Measurements from ENCODE around the gene RPL7A. TPM values are rescaled to one million over a fixed set of nuclear protein-coding genes. Genes with fewer than 3 reads are reported as not detected.

The RPL7A gene
- total RNA-seq, 2 experiments from 2014 or later: 3,479 to 3,507 TPM

- POLR2A ChIA-PET: interaction anchor here (0.7 to 28.8 kb wide), 6 partner anchors 3 to 73 kb away, joined by 3 to 872 read pairs (median 8); partner anchors contain the start of genes MED22, RPL7A, STKLD1 and SURF1
- intact Hi-C loops (cut with micrococcal nuclease): no loop called here
- CTCF ChIA-PET: interaction anchor here (0.9 to 2.5 kb wide), 7 partner anchors 10 to 53 kb away, joined by 3 to 15 read pairs (median 5); no protein-coding TSS in a partner anchor
- peak overlapping the region; percentile 15 for H3K4me3 Mint-ChIP-seq
- ATAC-seq (no peak), DNase-seq (no peak)
- no peaks in the 10 kb centered on the region for H3K27me3 Mint-ChIP-seq
- no peak for TF ChIP-seq CTCF (IDR thresholded peaks at IDR 0.05)
- H3K36me3 Mint-ChIP-seq (ENCODE audit: low read depth): peaks cover 55% of the 10 kb centered on the region
- H3K27ac Mint-ChIP-seq: peak overlapping the region; percentile 46
- no peaks in the 10 kb centered on the region for H3K9me3 Mint-ChIP-seq
- H3K4me1 Mint-ChIP-seq (ENCODE audit: low read depth): peaks cover 52% of the 10 kb centered on the region
These were observed 3.5 kb downstream of the RPL7A start for GRCh38 chr9:133351526-133351907.

GRCh38 chr9:133351908-133352634, 4.1 kb downstream of the RPL7A start:
- H3K36me3 Mint-ChIP-seq (ENCODE audit: low read depth): peaks cover 49% of the 10 kb centered on the region
- intact Hi-C loops (cut with micrococcal nuclease): loop anchor here (2.0 kb wide), 1 partner anchor 19 kb away; no protein-coding TSS in a partner anchor
- no peak overlapping the region for H3K4me3 Mint-ChIP-seq

GRCh38 chr9:133352635-133353340, 4.8 kb downstream of the RPL7A start:
- TF ChIP-seq CTCF (IDR thresholded peaks at IDR 0.05): no peak
- Mint-ChIP-seq H3K27me3 (no peaks in the 10 kb centered on the region), H3K4me1 (ENCODE audit: low read depth) (peaks cover 54% of the 10 kb centered on the region), H3K36me3 (ENCODE audit: low read depth) (peaks cover 50% of the 10 kb centered on the region), H3K9me3 (no peaks in the 10 kb centered on the region), H3K4me3 (no peak overlapping the region), H3K27ac (peak overlapping the region; percentile 66)
- no peak for DNase-seq
- no peak for ATAC-seq
- ChIA-PET POLR2A (interaction anchor here (0.6 to 28.8 kb wide), 5 partner anchors 4 to 130 kb away, joined by 3 to 872 read pairs (median 4); partner anchors contain the start of genes MED22, RPL7A, SURF1 and SURF2), CTCF (interaction anchor here (1.4 to 2.5 kb wide), 4 partner anchors 11 to 21 kb away, joined by 4 to 15 read pairs (median 6); no protein-coding TSS in a partner anchor)
- intact Hi-C loops (cut with micrococcal nuclease): loop anchor here (2.0 kb wide), 1 partner anchor 18 kb away; no protein-coding TSS in a partner anchor

More at GRCh38 chr9:133351908-133352634, 4.1 kb downstream of the RPL7A start:
- ATAC-seq (peak; percentile 35), DNase-seq (peak; percentile 71)
- POLR2A ChIA-PET: interaction anchor here (0.7 to 28.8 kb wide), 6 partner anchors 3 to 73 kb away, joined by 3 to 872 read pairs (median 8); partner anchors contain the start of genes MED22, RPL7A, STKLD1 and SURF1
- Mint-ChIP-seq H3K27ac (peak overlapping the region; percentile 66), H3K4me1 (ENCODE audit: low read depth) (peaks cover 47% of the 10 kb centered on the region), H3K9me3 (no peaks in the 10 kb centered on the region), H3K27me3 (no peaks in the 10 kb centered on the region)
- CTCF ChIA-PET: interaction anchor here (0.9 to 2.5 kb wide), 6 partner anchors 11 to 52 kb away, joined by 3 to 15 read pairs (median 6); no protein-coding TSS in a partner anchor
- TF ChIP-seq CTCF (IDR thresholded peaks at IDR 0.05): peak; percentile 61

GRCh38 chr9:133353548-133353947, 5.5 kb downstream of the RPL7A start:
- DNase-seq (no peak), ATAC-seq (no peak)
- Mint-ChIP-seq H3K27ac (peak overlapping the region; percentile 87), H3K27me3 (no peaks in the 10 kb centered on the region), H3K9me3 (no peaks in the 10 kb centered on the region), H3K4me1 (ENCODE audit: low read depth) (peaks cover 61% of the 10 kb centered on the region), H3K36me3 (ENCODE audit: low read depth) (peaks cover 46% of the 10 kb centered on the region), H3K4me3 (no peak overlapping the region)
- intact Hi-C loops (cut with micrococcal nuclease): loop anchor here (2.0 kb wide), 1 partner anchor 17 kb away; no protein-coding TSS in a partner anchor
- POLR2A ChIA-PET: interaction anchor here (0.6 to 28.8 kb wide), 5 partner anchors 5 to 129 kb away, joined by 3 to 872 read pairs (median 4); partner anchors contain the start of genes MED22, RPL7A, SURF1 and SURF2
- CTCF ChIA-PET: interaction anchor here (1.4 kb wide), 1 partner anchor 18 kb away, joined by 6 read pairs; no protein-coding TSS in a partner anchor
- TF ChIP-seq CTCF (IDR thresholded peaks at IDR 0.05): no peak
